ENCODE measurements around the gene CTDSP1. TPM values are rescaled to one million over a fixed set of nuclear protein-coding genes. Genes with fewer than 3 reads are reported as not detected.

CTDSP1 gene
- total RNA-seq, 4 donors from 2014 or later, result 122 to 164 (median 140) TPM

DNA sequence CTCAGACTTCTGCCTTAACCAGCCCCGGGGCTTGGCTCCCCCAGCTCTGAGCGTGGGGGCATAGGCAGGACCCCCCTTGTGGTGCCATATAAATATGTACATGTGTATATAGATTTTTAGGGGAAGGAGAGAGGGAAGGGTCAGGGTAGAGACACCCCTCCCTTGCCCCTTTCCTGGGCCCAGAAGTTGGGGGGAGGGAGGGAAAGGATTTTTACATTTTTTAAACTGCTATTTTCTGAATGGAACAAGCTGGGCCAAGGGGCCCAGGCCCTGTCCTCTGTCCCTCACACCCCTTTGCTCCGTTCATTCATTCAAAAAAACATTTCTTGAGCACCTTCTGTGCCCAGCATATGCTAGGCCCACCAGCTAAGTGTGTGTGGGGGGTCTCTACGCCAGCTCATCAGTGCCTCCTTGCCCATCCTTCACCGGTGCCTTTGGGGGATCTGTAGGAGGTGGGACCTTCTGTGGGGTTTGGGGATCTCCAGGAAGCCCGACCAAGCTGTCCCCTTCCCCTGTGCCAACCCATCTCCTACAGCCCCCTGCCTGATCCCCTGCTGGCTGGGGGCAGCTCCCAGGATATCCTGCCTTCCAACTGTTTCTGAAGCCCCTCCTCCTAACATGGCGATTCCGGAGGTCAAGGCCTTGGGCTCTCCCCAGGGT lies 5.5 kb downstream of the CTDSP1 start:
- peaks cover 0 to 71% (median 44%) of the 10 kb centered on the region in 4 donors for H3K4me1 ChIP-seq
- peak overlapping the region in 1 of 4 donors; percentile 59 for H3K4me3 ChIP-seq
- no peaks in the 10 kb centered on the region for H3K27me3 ChIP-seq
- no peaks in the 10 kb centered on the region for H3K9me3 ChIP-seq
- DNase-seq (ENCODE audit: low spot score in 2 of 2), result no peak
- peaks cover 0 to 41% (median 4%) of the 10 kb centered on the region in 3 donors for H3K36me3 ChIP-seq
- no peak for TF ChIP-seq EP300 (IDR thresholded peaks at IDR 0.05)
- 34 to 35% methylated on average over 8 of the region's 8 CpGs for WGBS, 2 donors
- H3K27ac ChIP-seq, result peak overlapping the region; percentile 53 to 97 (median 91)

DNA sequence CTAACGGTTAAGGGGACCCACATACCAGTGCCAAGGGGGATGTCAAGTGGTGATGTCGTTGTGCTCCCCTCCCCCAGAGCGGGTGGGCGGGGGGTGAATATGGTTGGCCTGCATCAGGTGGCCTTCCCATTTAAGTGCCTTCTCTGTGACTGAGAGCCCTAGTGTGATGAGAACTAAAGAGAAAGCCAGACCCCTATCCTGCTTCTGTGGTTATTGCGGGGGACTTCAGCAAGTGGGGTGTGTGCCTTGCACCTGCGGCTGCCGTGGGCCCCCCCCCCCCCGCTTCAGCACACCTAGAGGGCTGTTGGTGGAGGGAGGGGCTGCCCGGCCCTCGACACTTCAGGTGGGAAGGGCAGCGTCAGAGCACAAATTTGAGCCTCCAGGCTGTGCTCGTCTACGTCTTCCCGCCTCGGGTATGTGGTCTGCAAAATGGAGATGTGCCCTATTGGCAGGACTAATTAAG lies 6.1 kb downstream of the CTDSP1 start:
- Histone ChIP-seq H3K27me3 (no peaks in the 10 kb centered on the region), H3K4me1 (peaks cover 0 to 71% (median 44%) of the 10 kb centered on the region in 4 donors), H3K36me3 (peaks cover 0 to 41% (median 4%) of the 10 kb centered on the region in 3 donors), H3K27ac (peak overlapping the region; percentile 53 to 97 (median 91)), H3K4me3 (peak overlapping the region; percentile 31 to 59 (median 44)), H3K9me3 (no peaks in the 10 kb centered on the region)
- peak in 1 of 2 donors; percentile 39 for DNase-seq (ENCODE audit: low spot score in 2 of 2)
- WGBS, 2 donors, result 2 to 3% methylated on average over 12 to 15 of the region's 15 CpGs
- TF ChIP-seq, protein P1, sequence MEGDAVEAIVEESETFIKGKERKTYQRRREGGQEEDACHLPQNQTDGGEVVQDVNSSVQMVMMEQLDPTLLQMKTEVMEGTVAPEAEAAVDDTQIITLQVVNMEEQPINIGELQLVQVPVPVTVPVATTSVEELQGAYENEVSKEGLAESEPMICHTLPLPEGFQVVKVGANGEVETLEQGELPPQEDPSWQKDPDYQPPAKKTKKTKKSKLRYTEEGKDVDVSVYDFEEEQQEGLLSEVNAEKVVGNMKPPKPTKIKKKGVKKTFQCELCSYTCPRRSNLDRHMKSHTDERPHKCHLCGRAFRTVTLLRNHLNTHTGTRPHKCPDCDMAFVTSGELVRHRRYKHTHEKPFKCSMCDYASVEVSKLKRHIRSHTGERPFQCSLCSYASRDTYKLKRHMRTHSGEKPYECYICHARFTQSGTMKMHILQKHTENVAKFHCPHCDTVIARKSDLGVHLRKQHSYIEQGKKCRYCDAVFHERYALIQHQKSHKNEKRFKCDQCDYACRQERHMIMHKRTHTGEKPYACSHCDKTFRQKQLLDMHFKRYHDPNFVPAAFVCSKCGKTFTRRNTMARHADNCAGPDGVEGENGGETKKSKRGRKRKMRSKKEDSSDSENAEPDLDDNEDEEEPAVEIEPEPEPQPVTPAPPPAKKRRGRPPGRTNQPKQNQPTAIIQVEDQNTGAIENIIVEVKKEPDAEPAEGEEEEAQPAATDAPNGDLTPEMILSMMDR (IDR thresholded peaks at IDR 0.05), result no peak
- TF ChIP-seq EP300 (IDR thresholded peaks at IDR 0.05), result no peak

DNA sequence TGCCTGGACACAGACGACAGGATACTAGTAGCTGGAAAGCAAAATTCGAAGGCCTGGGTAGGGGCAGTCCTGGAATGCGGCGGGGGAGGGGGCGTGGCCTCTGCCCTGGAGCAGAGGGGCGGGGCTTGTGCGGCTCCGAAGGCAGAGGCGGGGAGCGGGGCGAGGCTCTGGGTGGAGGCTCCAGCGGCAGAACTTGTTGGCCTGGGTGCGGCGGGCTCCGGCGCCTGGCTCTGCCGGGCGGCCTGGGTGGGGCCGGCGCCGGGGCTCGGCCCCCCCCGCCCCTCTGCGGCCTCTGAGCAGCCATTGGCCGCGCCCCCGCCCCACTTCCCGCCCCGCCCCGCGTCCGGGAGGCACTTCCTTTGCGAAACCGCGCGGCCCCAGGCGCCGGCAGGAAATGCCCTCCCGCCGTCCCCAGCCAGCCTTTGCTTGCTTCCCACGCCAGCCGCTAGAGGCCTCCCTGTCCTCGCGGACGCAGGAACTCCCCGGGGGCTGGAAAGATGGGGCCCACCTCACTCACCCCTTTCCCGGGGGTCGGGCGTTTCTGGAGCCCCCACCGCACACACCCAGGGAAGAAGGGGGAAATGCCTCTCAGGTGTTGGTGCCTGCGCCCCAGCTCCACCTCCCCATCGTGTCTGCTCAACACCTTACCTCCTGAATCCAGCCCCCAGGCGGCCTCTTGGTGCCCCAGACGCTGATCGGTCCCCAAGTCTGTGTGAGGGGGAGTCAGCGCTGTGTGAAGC lies 6.7 kb downstream of the CTDSP1 start:
- peaks cover 0 to 41% (median 4%) of the 10 kb centered on the region in 3 donors for H3K36me3 ChIP-seq
- H3K27ac ChIP-seq, result peak overlapping the region; percentile 88 to 97 (median 92)
- TF ChIP-seq POLR2A (IDR thresholded peaks at IDR 0.05) (peak in 1 of 2 donors; percentile 33), EP300 (IDR thresholded peaks at IDR 0.05) (peak in 1 of 2 donors; percentile 75)
- TF ChIP-seq, protein P1 (IDR thresholded peaks at IDR 0.05), result peak; percentile 84 to 93 (median 87)
- peak overlapping the region; percentile 31 to 65 (median 58) for H3K4me3 ChIP-seq
- peaks cover 0 to 66% (median 41%) of the 10 kb centered on the region in 4 donors for H3K4me1 ChIP-seq
- peak; percentile 89 to 95 for DNase-seq (ENCODE audit: low spot score in 2 of 2)
- H3K9me3 ChIP-seq, result no peaks in the 10 kb centered on the region
- no peaks in the 10 kb centered on the region for H3K27me3 ChIP-seq
- WGBS, 2 donors, result 1 to 2% methylated on average over 15 to 20 of the region's 56 CpGs

DNA sequence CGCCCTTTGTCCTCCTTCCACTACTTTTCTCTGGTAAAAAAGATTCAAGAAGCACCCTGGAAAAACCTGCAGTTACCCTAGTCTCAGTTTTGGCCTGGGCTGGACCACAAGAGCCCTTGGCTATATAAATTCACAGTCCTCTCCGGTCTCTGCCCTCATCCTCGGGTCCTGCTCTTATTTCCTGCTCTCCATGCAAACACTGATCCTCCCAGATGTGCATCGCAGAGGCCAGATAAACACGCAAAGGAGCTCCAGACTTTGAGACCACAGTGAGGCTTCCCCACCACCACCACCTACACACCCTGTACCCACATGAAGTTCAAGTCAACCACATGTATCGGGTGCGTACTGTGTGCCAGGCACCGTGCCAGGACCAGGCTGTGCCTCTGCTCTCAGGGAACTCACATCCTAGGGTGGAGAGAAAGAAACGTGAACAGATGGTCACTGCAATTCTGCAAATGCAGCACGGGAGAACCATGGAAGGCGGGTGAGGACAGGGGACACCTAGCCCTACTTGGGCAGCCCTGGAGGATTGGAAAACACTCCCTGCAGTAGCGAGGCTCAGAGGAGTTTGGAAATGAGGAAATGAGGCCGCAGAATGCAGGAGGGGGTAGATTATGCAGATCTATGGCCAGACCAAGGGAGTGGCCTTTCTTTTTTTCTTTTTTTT lies 7.4 kb downstream of the CTDSP1 start:
- H3K9me3 ChIP-seq, result no peaks in the 10 kb centered on the region
- peak overlapping the region; percentile 88 to 95 (median 90) for H3K27ac ChIP-seq
- WGBS, 2 donors, result 6 to 8% methylated on average over 13 of the region's 13 CpGs
- H3K4me3 ChIP-seq, result peak overlapping the region; percentile 31 to 65 (median 58)
- H3K4me1 ChIP-seq, result peaks cover 0 to 59% (median 34%) of the 10 kb centered on the region in 4 donors
- H3K36me3 ChIP-seq, result peaks cover 0 to 33% (median 3%) of the 10 kb centered on the region in 3 donors
- H3K27me3 ChIP-seq, result no peaks in the 10 kb centered on the region
- DNase-seq (ENCODE audit: low spot score in 2 of 2), result peak; percentile 63 to 69
- TF ChIP-seq POLR2A (IDR thresholded peaks at IDR 0.05) (peak in 1 of 2 donors; percentile 20), EP300 (IDR thresholded peaks at IDR 0.05) (peak in 1 of 2 donors; percentile 77)
- TF ChIP-seq, protein P1 (IDR thresholded peaks at IDR 0.05), result no peak

DNA sequence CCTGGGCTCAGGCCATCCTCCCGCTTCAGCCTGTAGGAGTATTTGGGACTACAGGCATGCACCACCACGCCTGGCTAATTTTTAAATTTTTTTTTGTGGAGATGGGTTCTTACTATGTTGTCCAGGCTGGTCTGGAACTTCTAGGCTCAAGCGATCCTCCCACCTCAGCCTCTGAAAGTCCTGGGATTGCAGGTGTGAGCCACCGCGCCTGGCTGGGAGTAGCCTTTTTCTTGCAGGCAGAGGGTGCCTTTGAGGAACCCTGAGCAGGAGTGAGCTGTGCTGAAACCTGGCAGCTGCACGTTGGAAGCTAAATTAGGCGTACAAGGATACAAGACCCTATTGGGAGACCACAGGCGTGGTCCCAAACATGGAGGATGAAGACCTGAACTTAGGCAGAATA lies 8.0 kb downstream of the CTDSP1 start:
- no peaks in the 10 kb centered on the region for H3K9me3 ChIP-seq
- WGBS, 2 donors, result 76 to 80% methylated on average over 8 of the region's 8 CpGs
- peaks cover 0 to 27% (median 0%) of the 10 kb centered on the region in 3 donors for H3K36me3 ChIP-seq
- H3K27me3 ChIP-seq, result no peaks in the 10 kb centered on the region
- peak overlapping the region; percentile 88 to 95 (median 90) for H3K27ac ChIP-seq
- TF ChIP-seq POLR2A (IDR thresholded peaks at IDR 0.05) (no peak), EP300 (IDR thresholded peaks at IDR 0.05) (no peak)
- TF ChIP-seq, protein P1 (IDR thresholded peaks at IDR 0.05), result no peak
- DNase-seq (ENCODE audit: low spot score in 2 of 2), result no peak
- H3K4me1 ChIP-seq, result peaks cover 0 to 53% (median 28%) of the 10 kb centered on the region in 4 donors
- H3K4me3 ChIP-seq, result no peak overlapping the region

All from tibial nerve (tissue), 4 donors.